GM08714 (cell line): ENCODE data around the gene S100P.

Source experiments
- H3K4me3 ChIP-seq: fragments of 200-500 bp; sonication (Bioruptor generic); 2 replicates; pipeline ENCODE4 v1.5.1; 2014; ENCODE audit warnings: mild to moderate bottlenecking, low read length, inconsistent platforms
- ZNF274 ChIP-seq: IDR thresholded peaks from 2 replicates; pipeline ENCODE4 v1.6.1; 2012; ENCODE audit warnings: mild to moderate bottlenecking, low read depth, low read length

Gene S100P

GRCh38 chr4:6699388-6699787, 5.7 kb downstream of the S100P start:
- no peak for TF ChIP-seq ZNF274
- H3K4me3 ChIP-seq = no peak overlapping the region

GRCh38 chr4:6699903-6700302, 6.2 kb downstream of the S100P start:
- TF ChIP-seq ZNF274 = no peak
- no peak overlapping the region for H3K4me3 ChIP-seq

- no peak overlapping the region for H3K4me3 ChIP-seq
- no peak for TF ChIP-seq ZNF274
Observed at GRCh38 chr4:6701371-6701770, 7.7 kb downstream of the S100P start.

- no peak for TF ChIP-seq ZNF274
- no peak overlapping the region for H3K4me3 ChIP-seq
Observed at GRCh38 chr4:6702761-6703160, 9.1 kb downstream of the S100P start.

- no peak for TF ChIP-seq ZNF274
- H3K4me3 ChIP-seq = no peak overlapping the region
Observed at GRCh38 chr4:6703786-6704185, 10.1 kb downstream of the S100P start.

- no peak overlapping the region for H3K4me3 ChIP-seq
- TF ChIP-seq ZNF274 = no peak
Observed at GRCh38 chr4:6705646-6706045, 12.0 kb downstream of the S100P start.

GRCh38 chr4:6706173-6706572, 12.5 kb downstream of the S100P start:
- no peak overlapping the region for H3K4me3 ChIP-seq
- no peak for TF ChIP-seq ZNF274

- no peak for TF ChIP-seq ZNF274
- peak within 1 kb of the TSS; percentile 69 for H3K4me3 ChIP-seq
Observed at GRCh38 chr4:6709230-6710114, 15.8 kb downstream of the S100P start, which contains the start of gene MRFAP1L1. MRFAP1L1 (minus strand) TSS chr4:6709865; CDS start chr4:6709629, 236 bp downstream.

GRCh38 chr4:6710282-6710681, 16.6 kb downstream of the S100P start:
- H3K4me3 ChIP-seq = peak overlapping the region; percentile 69

GRCh38 chr4:6710996-6711395, 17.3 kb downstream of the S100P start:
- TF ChIP-seq ZNF274 = peak; percentile 1; the same call in 1 of the 2 replicates

More at GRCh38 chr4:6710282-6710681, 16.6 kb downstream of the S100P start:
- no peak for TF ChIP-seq ZNF274

GRCh38 chr4:6714954-6715353, 21.3 kb downstream of the S100P start:
- no peak for TF ChIP-seq ZNF274

More at GRCh38 chr4:6710996-6711395, 17.3 kb downstream of the S100P start:
- no peak overlapping the region for H3K4me3 ChIP-seq

GRCh38 chr4:6715704-6716017, 22.0 kb downstream of the S100P start:
- TF ChIP-seq ZNF274 = no peak
- H3K4me3 ChIP-seq = peak overlapping the region; percentile 86; the same call in 1 of the 2 replicates

More at GRCh38 chr4:6714954-6715353, 21.3 kb downstream of the S100P start:
- no peak overlapping the region for H3K4me3 ChIP-seq

- no peak for TF ChIP-seq ZNF274
Observed at GRCh38 chr4:6716018-6716911, 22.6 kb downstream of the S100P start, which contains the start of gene BLOC1S4. BLOC1S4 (plus strand) TSS chr4:6716174; CDS start chr4:6716210, 36 bp downstream.

GRCh38 chr4:6716958-6717655, 23.4 kb downstream of the S100P start:
- no peak for TF ChIP-seq ZNF274
- peak overlapping the region; percentile 86 for H3K4me3 ChIP-seq

More at GRCh38 chr4:6716018-6716911, 22.6 kb downstream of the S100P start, which contains the start of gene BLOC1S4:
- H3K4me3 ChIP-seq = peak within 1 kb of the TSS; percentile 86
